ENCODE measurements around the gene TMEM259. TPM values are rescaled to one million over a fixed set of nuclear protein-coding genes. Genes with fewer than 3 reads are reported as not detected.

Gene TMEM259
- total and polyA plus RNA-seq, 2 of the 13 experiments (the other 11 are each of a cell fraction or from before 2014, with no cell fraction given), result 64.7 to 164 TPM

DNA sequence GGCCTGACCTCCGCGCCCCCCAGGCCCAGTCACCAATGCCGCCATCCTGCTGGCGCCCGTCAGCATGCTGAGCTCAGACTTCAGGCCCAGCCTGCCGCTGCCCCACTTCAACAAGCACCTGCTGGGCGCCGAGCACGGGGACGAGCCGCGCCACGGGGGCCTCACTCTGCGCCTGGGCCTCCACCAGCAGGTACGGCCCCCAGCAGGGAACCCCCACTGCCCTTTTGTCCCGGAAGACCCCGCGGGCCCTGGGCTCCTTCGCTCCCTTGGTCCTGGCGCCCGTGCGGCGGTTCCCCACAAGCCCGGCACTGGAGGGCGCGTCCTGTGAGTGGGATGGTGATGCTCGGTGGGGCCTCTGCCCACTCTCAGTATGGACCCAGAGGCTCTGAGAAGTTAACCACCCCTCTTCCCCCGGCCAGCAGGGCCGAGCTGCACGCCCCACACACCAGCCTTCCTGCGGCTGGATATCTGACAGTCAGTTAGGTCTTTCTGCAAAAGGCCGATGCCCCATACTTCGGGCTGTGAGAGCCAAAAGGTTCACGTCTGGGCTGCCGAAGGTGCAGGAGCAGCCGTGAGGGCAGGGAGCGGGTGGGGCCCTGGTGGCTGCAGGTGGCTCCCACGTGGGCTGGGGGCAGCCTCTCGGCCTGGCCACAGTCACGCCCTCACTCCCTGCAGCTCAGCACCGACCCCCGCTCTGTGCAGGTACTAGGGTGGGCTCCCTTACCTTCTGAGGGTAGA lies 28.8 kb downstream of the TMEM259 start (continued):
- TF ChIP-seq HNRNPH1 (optimal IDR thresholded peaks at IDR 0.05; ENCODE audit: low read depth, low read length) (no peak), MIER3 (CRISPR knock-in tag; IDR thresholded peaks at IDR 0.05; ENCODE audit: borderline replicate concordance) (no peak), ELK4 (CRISPR knock-in tag; IDR thresholded peaks at IDR 0.05; ENCODE audit: borderline replicate concordance) (no peak), SP4 (CRISPR knock-in tag; IDR thresholded peaks at IDR 0.05) (peak; percentile 25; the same call in 1 of the 2 replicates)

- Histone ChIP-seq H3K4me1 (ENCODE audit: insufficient read depth, low read length) (peaks cover 32% of the 10 kb centered on the region), H3K27me3 (ENCODE audit: control insufficient read depth in 1 of 2, insufficient read depth in 2 of 2, low read length in 2 of 2) (no peaks in the 10 kb centered on the region), H3K4me2 (ENCODE audit: low read depth, low read length) (no peak overlapping the region), H3K9ac (ENCODE audit: insufficient read depth, low read depth, low read length) (no peak overlapping the region), H3K9me3 (ENCODE audit: low read length) (no peaks in the 10 kb centered on the region), H3K27ac (ENCODE audit: extremely low read length, insufficient read depth, low read length) (no peak overlapping the region), H4K20me1 (ENCODE audit: insufficient read depth, low read length) (peaks cover 6% of the 10 kb centered on the region; the same call in 1 of the 2 replicates), H2AFZ (ENCODE audit: low read length) (no peak overlapping the region), H3K36me3 (replicated peaks in 1 of 2; ENCODE audit: control insufficient read depth in 1 of 2, insufficient read depth in 2 of 2, low read length in 2 of 2) (peaks cover 20 to 36% of the 10 kb centered on the region in 2 experiments), H3K4me3 (replicated peaks in 1 of 3; ENCODE audit: insufficient read depth in 1 of 3, low read depth in 2 of 3, low read length in 3 of 3) (no peak overlapping the region), H3K79me2 (ENCODE audit: insufficient read depth, low read length) (no peaks in the 10 kb centered on the region)
- FAIRE-seq, result no peak
- no peak for TF ChIP-seq PHF5A (CRISPR knock-in tag; IDR thresholded peaks at IDR 0.05; ENCODE audit: low read depth, unreplicated experiment)
- DNase-seq (ENCODE audit: low spot score), result no peak
- ChIA-PET CTCF (ENCODE audit: low intra/inter-chr PET ratio, low total read pairs) (no interaction called here), POLR2A (interaction anchor here (0.6 kb wide), 2 partner anchors 278 to 284 kb away, joined by 3 read pairs; partner anchors contain the start of genes CIRBP and FAM174C)
- in situ Hi-C loops (cut with HindIII; ENCODE audit: extremely low pct_ligation_motif_present, low pct_unique_long_range_greater_than_20kb), result no loop called here
- 81% methylated on average over 6 of the region's 47 CpGs for WGBS (ENCODE audit: low lambda C conversion rate)
- intact Hi-C loops (cut with micrococcal nuclease; ENCODE audit: unreplicated experiment), result loop anchor here (10.0 kb wide), 1 partner anchor 207 kb away; no protein-coding TSS in a partner anchor
- no TSS peak for BruUV-seq (replicated peaks)
- no peak; the same call in 2 of the 3 replicates for ATAC-seq
Observed at GRCh38 chr19:991174-991931, 29.6 kb downstream of the TMEM259 start.

Measured in HepG2 (cell line).